ENCODE measurements around the gene UGT1A10.

UGT1A10 gene

GRCh38 chr2:233679196-233679595, 42.9 kb downstream of the UGT1A10 start:
- H3K27ac ChIP-seq (ENCODE audit: low read length), result no peak overlapping the region
- H3K27me3 ChIP-seq (ENCODE audit: low read depth, low read length), result no peaks in the 10 kb centered on the region
- no peaks in the 10 kb centered on the region for H3K9me3 ChIP-seq (ENCODE audit: control insufficient read depth in 1 of 2, low read length in 2 of 2)
- H3K4me1 ChIP-seq (ENCODE audit: control insufficient read depth in 1 of 2, insufficient read depth in 2 of 2, low read length in 2 of 2), result no peaks in the 10 kb centered on the region
- H3K36me3 ChIP-seq (ENCODE audit: control insufficient read depth in 1 of 2, insufficient read depth in 2 of 2, low read length in 2 of 2), result no peaks in the 10 kb centered on the region
- no peak overlapping the region for H3K4me3 ChIP-seq (ENCODE audit: low read depth in 1 of 2, low read length in 2 of 2)

GRCh38 chr2:233680361-233681045, 44.3 kb downstream of the UGT1A10 start:
- H3K4me1 ChIP-seq (ENCODE audit: control insufficient read depth in 1 of 2, insufficient read depth in 2 of 2, low read length in 2 of 2), result no peaks in the 10 kb centered on the region
- no peaks in the 10 kb centered on the region for H3K36me3 ChIP-seq (ENCODE audit: control insufficient read depth in 1 of 2, insufficient read depth in 2 of 2, low read length in 2 of 2)
- H3K9me3 ChIP-seq (ENCODE audit: control insufficient read depth in 1 of 2, low read length in 2 of 2), result no peaks in the 10 kb centered on the region
- H3K27me3 ChIP-seq (ENCODE audit: low read depth, low read length), result no peaks in the 10 kb centered on the region
- no peak overlapping the region for H3K27ac ChIP-seq (ENCODE audit: low read length)
- H3K4me3 ChIP-seq (ENCODE audit: low read depth in 1 of 2, low read length in 2 of 2), result no peak overlapping the region

- Histone ChIP-seq H3K27me3 (ENCODE audit: low read depth, low read length) (no peaks in the 10 kb centered on the region), H3K4me3 (ENCODE audit: low read depth in 1 of 2, low read length in 2 of 2) (no peak within 1 kb of the TSS), H3K4me1 (ENCODE audit: control insufficient read depth in 1 of 2, insufficient read depth in 2 of 2, low read length in 2 of 2) (no peaks in the 10 kb centered on the region), H3K36me3 (ENCODE audit: control insufficient read depth in 1 of 2, insufficient read depth in 2 of 2, low read length in 2 of 2) (no peaks in the 10 kb centered on the region), H3K9me3 (ENCODE audit: control insufficient read depth in 1 of 2, low read length in 2 of 2) (no peaks in the 10 kb centered on the region), H3K27ac (ENCODE audit: low read length) (no peak within 1 kb of the TSS)
Observed at GRCh38 chr2:233681521-233682099, 45.4 kb downstream of the UGT1A10 start, which contains the start of gene UGT1A7. Gene UGT1A7 (plus strand): TSS chr2:233681901. CDS start chr2:233681938, 37 bp downstream.

- no peaks in the 10 kb centered on the region for H3K4me1 ChIP-seq (ENCODE audit: control insufficient read depth in 1 of 2, insufficient read depth in 2 of 2, low read length in 2 of 2)
- H3K36me3 ChIP-seq (ENCODE audit: control insufficient read depth in 1 of 2, insufficient read depth in 2 of 2, low read length in 2 of 2), result no peaks in the 10 kb centered on the region
- no peaks in the 10 kb centered on the region for H3K27me3 ChIP-seq (ENCODE audit: low read depth, low read length)
- H3K4me3 ChIP-seq (ENCODE audit: low read depth in 1 of 2, low read length in 2 of 2), result no peak overlapping the region
- H3K27ac ChIP-seq (ENCODE audit: low read length), result no peak overlapping the region
- H3K9me3 ChIP-seq (ENCODE audit: control insufficient read depth in 1 of 2, low read length in 2 of 2), result no peaks in the 10 kb centered on the region
Observed at GRCh38 chr2:233684640-233685039, 48.4 kb downstream of the UGT1A10 start.

GRCh38 chr2:233686928-233687327, 50.7 kb downstream of the UGT1A10 start:
- Histone ChIP-seq H3K27me3 (ENCODE audit: low read depth, low read length) (no peaks in the 10 kb centered on the region), H3K4me3 (ENCODE audit: low read depth in 1 of 2, low read length in 2 of 2) (no peak overlapping the region), H3K9me3 (ENCODE audit: control insufficient read depth in 1 of 2, low read length in 2 of 2) (no peaks in the 10 kb centered on the region), H3K4me1 (ENCODE audit: control insufficient read depth in 1 of 2, insufficient read depth in 2 of 2, low read length in 2 of 2) (no peaks in the 10 kb centered on the region), H3K36me3 (ENCODE audit: control insufficient read depth in 1 of 2, insufficient read depth in 2 of 2, low read length in 2 of 2) (no peaks in the 10 kb centered on the region), H3K27ac (ENCODE audit: low read length) (no peak overlapping the region)

GRCh38 chr2:233688341-233688740, 52.1 kb downstream of the UGT1A10 start:
- H3K4me3 ChIP-seq (ENCODE audit: low read depth in 1 of 2, low read length in 2 of 2), result no peak overlapping the region
- H3K36me3 ChIP-seq (ENCODE audit: control insufficient read depth in 1 of 2, insufficient read depth in 2 of 2, low read length in 2 of 2), result no peaks in the 10 kb centered on the region
- no peaks in the 10 kb centered on the region for H3K27me3 ChIP-seq (ENCODE audit: low read depth, low read length)
- H3K4me1 ChIP-seq (ENCODE audit: control insufficient read depth in 1 of 2, insufficient read depth in 2 of 2, low read length in 2 of 2), result no peaks in the 10 kb centered on the region
- H3K27ac ChIP-seq (ENCODE audit: low read length), result no peak overlapping the region
- no peaks in the 10 kb centered on the region for H3K9me3 ChIP-seq (ENCODE audit: control insufficient read depth in 1 of 2, low read length in 2 of 2)

- Histone ChIP-seq H3K36me3 (ENCODE audit: control insufficient read depth in 1 of 2, insufficient read depth in 2 of 2, low read length in 2 of 2) (no peaks in the 10 kb centered on the region), H3K4me1 (ENCODE audit: control insufficient read depth in 1 of 2, insufficient read depth in 2 of 2, low read length in 2 of 2) (no peaks in the 10 kb centered on the region), H3K27ac (ENCODE audit: low read length) (no peak overlapping the region), H3K9me3 (ENCODE audit: control insufficient read depth in 1 of 2, low read length in 2 of 2) (no peaks in the 10 kb centered on the region), H3K27me3 (ENCODE audit: low read depth, low read length) (no peaks in the 10 kb centered on the region), H3K4me3 (ENCODE audit: low read depth in 1 of 2, low read length in 2 of 2) (no peak overlapping the region)
Observed at GRCh38 chr2:233689031-233689430, 52.8 kb downstream of the UGT1A10 start.

GRCh38 chr2:233689501-233689900, 53.3 kb downstream of the UGT1A10 start:
- no peaks in the 10 kb centered on the region for H3K9me3 ChIP-seq (ENCODE audit: control insufficient read depth in 1 of 2, low read length in 2 of 2)
- H3K27ac ChIP-seq (ENCODE audit: low read length), result no peak overlapping the region
- no peaks in the 10 kb centered on the region for H3K36me3 ChIP-seq (ENCODE audit: control insufficient read depth in 1 of 2, insufficient read depth in 2 of 2, low read length in 2 of 2)
- H3K4me1 ChIP-seq (ENCODE audit: control insufficient read depth in 1 of 2, insufficient read depth in 2 of 2, low read length in 2 of 2), result no peaks in the 10 kb centered on the region
- H3K4me3 ChIP-seq (ENCODE audit: low read depth in 1 of 2, low read length in 2 of 2), result no peak overlapping the region
- no peaks in the 10 kb centered on the region for H3K27me3 ChIP-seq (ENCODE audit: low read depth, low read length)

GRCh38 chr2:233690444-233690843, 54.2 kb downstream of the UGT1A10 start:
- Histone ChIP-seq H3K27ac (ENCODE audit: low read length) (no peak overlapping the region), H3K27me3 (ENCODE audit: low read depth, low read length) (no peaks in the 10 kb centered on the region), H3K4me3 (ENCODE audit: low read depth in 1 of 2, low read length in 2 of 2) (no peak overlapping the region), H3K9me3 (ENCODE audit: control insufficient read depth in 1 of 2, low read length in 2 of 2) (no peaks in the 10 kb centered on the region), H3K4me1 (ENCODE audit: control insufficient read depth in 1 of 2, insufficient read depth in 2 of 2, low read length in 2 of 2) (no peaks in the 10 kb centered on the region), H3K36me3 (ENCODE audit: control insufficient read depth in 1 of 2, insufficient read depth in 2 of 2, low read length in 2 of 2) (no peaks in the 10 kb centered on the region)

- H3K4me3 ChIP-seq (ENCODE audit: low read depth in 1 of 2, low read length in 2 of 2), result no peak overlapping the region
- H3K9me3 ChIP-seq (ENCODE audit: control insufficient read depth in 1 of 2, low read length in 2 of 2), result no peaks in the 10 kb centered on the region
- no peak overlapping the region for H3K27ac ChIP-seq (ENCODE audit: low read length)
- no peaks in the 10 kb centered on the region for H3K27me3 ChIP-seq (ENCODE audit: low read depth, low read length)
- no peaks in the 10 kb centered on the region for H3K36me3 ChIP-seq (ENCODE audit: control insufficient read depth in 1 of 2, insufficient read depth in 2 of 2, low read length in 2 of 2)
- H3K4me1 ChIP-seq (ENCODE audit: control insufficient read depth in 1 of 2, insufficient read depth in 2 of 2, low read length in 2 of 2), result no peaks in the 10 kb centered on the region
Observed at GRCh38 chr2:233691443-233692433, 55.5 kb downstream of the UGT1A10 start.

GRCh38 chr2:233692648-233693047, 56.4 kb downstream of the UGT1A10 start, which contains the start of gene UGT1A6:
Gene UGT1A6 (plus strand): TSS chr2:233692890. CDS start chr2:233693005, 115 bp downstream.
- no peaks in the 10 kb centered on the region for H3K36me3 ChIP-seq (ENCODE audit: control insufficient read depth in 1 of 2, insufficient read depth in 2 of 2, low read length in 2 of 2)
- H3K27me3 ChIP-seq (ENCODE audit: low read depth, low read length), result no peaks in the 10 kb centered on the region
- no peaks in the 10 kb centered on the region for H3K9me3 ChIP-seq (ENCODE audit: control insufficient read depth in 1 of 2, low read length in 2 of 2)
- peak within 1 kb of the TSS; percentile 7 for H3K27ac ChIP-seq (ENCODE audit: low read length)
- H3K4me3 ChIP-seq (ENCODE audit: low read depth in 1 of 2, low read length in 2 of 2), result peak within 1 kb of the TSS in 1 of 2 donors; percentile 17
- no peaks in the 10 kb centered on the region for H3K4me1 ChIP-seq (ENCODE audit: control insufficient read depth in 1 of 2, insufficient read depth in 2 of 2, low read length in 2 of 2)

All from muscle layer of duodenum (tissue), 2 donors.